NAMALWA (cell line): ENCODE data around the gene DDX21.
"Not testable (repeated sequence)": the region's sequence is repeated elsewhere in the genome, so short reads cannot be mapped to it uniquely, and the experiment has no call there.

Experiments used
- DNase-seq: peaks from one replicate; pipeline ENCODE4 v3.0.0-alpha.2; 2015; ENCODE audit warnings: low spot score

The DDX21 gene

GRCh38 chr10:68955832-68956532 is at the start of gene DDX21:
Gene DDX21, plus strand, starts transcription at chr10:68956170. Its CDS starts 56 bp downstream, at chr10:68956226.
- DNase-seq = peak; percentile 96

- no peak for DNase-seq
These were observed 31.4 kb upstream of the DDX21 start for GRCh38 chr10:68924593-68924992.

GRCh38 chr10:68925489-68925888 is 30.5 kb upstream of the DDX21 start:
- no peak for DNase-seq

- DNase-seq = not testable (repeated sequence)
These were observed 26.8 kb upstream of the DDX21 start for GRCh38 chr10:68929157-68929556.

- DNase-seq = not testable (repeated sequence)
These were observed 26.1 kb upstream of the DDX21 start for GRCh38 chr10:68929888-68930287.

GRCh38 chr10:68932860-68933259 is 23.1 kb upstream of the DDX21 start:
- DNase-seq = not testable (repeated sequence)

- DNase-seq = no peak
These were observed 21.0 kb upstream of the DDX21 start for GRCh38 chr10:68934994-68935393.

GRCh38 chr10:68938117-68938516 is 17.9 kb upstream of the DDX21 start:
- no peak for DNase-seq

- no peak for DNase-seq
These were observed 17.1 kb upstream of the DDX21 start for GRCh38 chr10:68938884-68939283.

- DNase-seq = not testable (repeated sequence)
These were observed 15.1 kb upstream of the DDX21 start for GRCh38 chr10:68940917-68941316.

GRCh38 chr10:68950598-68950997 is 5.4 kb upstream of the DDX21 start:
- no peak for DNase-seq

- peak; percentile 11 for DNase-seq
These were observed 1.1 kb upstream of the DDX21 start for GRCh38 chr10:68954904-68955303.

- DNase-seq = no peak
These were observed 577 bp upstream of the DDX21 start for GRCh38 chr10:68955355-68955831.

- DNase-seq = no peak
These were observed 1.3 kb downstream of the DDX21 start for GRCh38 chr10:68957284-68957615.

GRCh38 chr10:68957654-68958053 is 1.7 kb downstream of the DDX21 start:
- DNase-seq = no peak

- peak; percentile 17 for DNase-seq
These were observed 3.9 kb downstream of the DDX21 start for GRCh38 chr10:68959695-68960527.

- DNase-seq = peak; percentile 7
These were observed 7.2 kb downstream of the DDX21 start for GRCh38 chr10:68963151-68963550.

GRCh38 chr10:68973975-68974374 is 18.0 kb downstream of the DDX21 start:
- no peak for DNase-seq

- not testable (repeated sequence) for DNase-seq
These were observed 20.0 kb downstream of the DDX21 start for GRCh38 chr10:68975936-68976473.

- not testable (repeated sequence) for DNase-seq
These were observed 23.8 kb downstream of the DDX21 start for GRCh38 chr10:68979738-68980137.

- peak; percentile 58 for DNase-seq
These were observed 25.1 kb downstream of the DDX21 start for GRCh38 chr10:68981074-68981473.

GRCh38 chr10:68982389-68982788 is 26.4 kb downstream of the DDX21 start:
- no peak for DNase-seq

GRCh38 chr10:68987611-68988010 is 31.6 kb downstream of the DDX21 start:
- no peak for DNase-seq
